ENCODE measurements around the gene POM121L2. TPM values are rescaled to one million over a fixed set of nuclear protein-coding genes. Genes with fewer than 3 reads are reported as not detected.

The POM121L2 gene
- total and polyA plus RNA-seq, 2 of the 13 experiments (the other 11 are each of a cell fraction or from before 2014, with no cell fraction given): not detected

DNA sequence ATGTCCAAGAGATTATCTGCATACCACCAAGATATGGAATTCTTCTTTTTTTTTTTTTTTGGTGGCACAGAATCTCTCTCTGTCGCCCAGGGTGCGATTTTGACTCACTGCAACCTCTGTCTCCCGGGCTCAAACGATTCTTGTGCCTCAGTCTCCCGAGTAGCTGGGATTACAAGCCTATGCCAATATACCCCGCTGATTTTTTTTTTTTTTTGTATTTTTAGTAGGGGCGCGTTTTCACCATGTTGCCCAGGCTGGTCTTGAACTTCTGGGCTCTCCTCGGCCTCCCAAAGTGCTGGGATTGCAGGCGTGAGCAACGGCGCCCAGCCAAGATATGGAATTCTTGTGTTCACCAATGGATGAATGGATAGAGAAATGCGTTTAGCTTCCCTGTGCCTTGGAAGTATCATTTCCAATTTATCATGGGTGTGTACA is 31.0 kb downstream of the POM121L2 start (continued):
- TF ChIP-seq, protein P1, sequence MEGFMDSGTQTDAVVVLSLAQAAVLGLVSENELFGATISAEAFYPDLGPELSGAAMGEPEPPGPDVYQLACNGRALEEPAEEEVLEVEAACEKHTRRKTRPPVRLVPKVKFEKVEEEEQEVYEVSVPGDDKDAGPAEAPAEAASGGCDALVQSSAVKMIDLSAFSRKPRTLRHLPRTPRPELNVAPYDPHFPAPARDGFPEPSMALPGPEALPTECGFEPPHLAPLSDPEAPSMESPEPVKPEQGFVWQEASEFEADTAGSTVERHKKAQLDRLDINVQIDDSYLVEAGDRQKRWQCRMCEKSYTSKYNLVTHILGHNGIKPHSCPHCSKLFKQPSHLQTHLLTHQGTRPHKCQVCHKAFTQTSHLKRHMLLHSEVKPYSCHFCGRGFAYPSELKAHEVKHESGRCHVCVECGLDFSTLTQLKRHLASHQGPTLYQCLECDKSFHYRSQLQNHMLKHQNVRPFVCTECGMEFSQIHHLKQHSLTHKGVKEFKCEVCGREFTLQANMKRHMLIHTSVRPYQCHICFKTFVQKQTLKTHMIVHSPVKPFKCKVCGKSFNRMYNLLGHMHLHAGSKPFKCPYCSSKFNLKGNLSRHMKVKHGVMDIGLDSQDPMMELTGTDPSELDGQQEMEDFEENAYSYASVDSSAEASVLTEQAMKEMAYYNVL (CRISPR knock-in tag; IDR thresholded peaks at IDR 0.05; ENCODE audit: borderline replicate concordance): no peak
- no peak for TF ChIP-seq ETV6 (CRISPR knock-in tag; conservative IDR thresholded peaks at IDR 0.05)
- TF ChIP-seq ZSCAN31 (CRISPR knock-in tag; IDR thresholded peaks at IDR 0.05; ENCODE audit: low read depth): no peak
- TF ChIP-seq MXD3 (CRISPR knock-in tag; IDR thresholded peaks at IDR 0.05): no peak
- no peak for TF ChIP-seq ZNF777 (CRISPR knock-in tag; IDR thresholded peaks at IDR 0.05)
- TF ChIP-seq, protein P2, sequence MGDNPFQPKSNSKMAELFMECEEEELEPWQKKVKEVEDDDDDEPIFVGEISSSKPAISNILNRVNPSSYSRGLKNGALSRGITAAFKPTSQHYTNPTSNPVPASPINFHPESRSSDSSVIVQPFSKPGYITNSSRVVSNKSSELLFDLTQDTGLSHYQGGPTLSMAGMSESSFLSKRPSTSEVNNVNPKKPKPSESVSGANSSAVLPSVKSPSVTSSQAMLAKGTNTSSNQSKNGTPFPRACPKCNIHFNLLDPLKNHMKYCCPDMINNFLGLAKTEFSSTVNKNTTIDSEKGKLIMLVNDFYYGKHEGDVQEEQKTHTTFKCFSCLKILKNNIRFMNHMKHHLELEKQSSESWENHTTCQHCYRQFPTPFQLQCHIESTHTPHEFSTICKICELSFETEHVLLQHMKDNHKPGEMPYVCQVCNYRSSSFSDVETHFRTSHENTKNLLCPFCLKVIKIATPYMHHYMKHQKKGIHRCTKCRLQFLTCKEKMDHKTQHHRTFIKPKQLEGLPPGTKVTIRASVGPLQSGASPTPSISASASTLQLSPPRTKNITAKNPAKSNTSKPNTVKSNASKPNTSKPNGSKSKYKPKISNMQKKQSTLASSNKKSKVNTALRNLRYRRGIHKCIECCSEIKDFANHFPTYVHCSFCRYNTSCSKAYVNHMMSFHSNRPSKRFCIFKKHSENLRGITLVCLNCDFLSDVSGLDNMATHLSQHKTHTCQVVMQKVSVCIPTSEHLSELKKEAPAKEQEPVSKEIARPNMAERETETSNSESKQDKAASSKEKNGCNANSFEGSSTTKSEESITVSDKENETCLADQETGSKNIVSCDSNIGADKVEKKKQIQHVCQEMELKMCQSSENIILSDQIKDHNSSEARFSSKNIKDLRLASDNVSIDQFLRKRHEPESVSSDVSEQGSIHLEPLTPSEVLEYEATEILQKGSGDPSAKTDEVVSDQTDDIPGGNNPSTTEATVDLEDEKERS (CRISPR knock-in tag; IDR thresholded peaks at IDR 0.05): no peak

GRCh38 chr6:27280540-27281000 is 31.5 kb downstream of the POM121L2 start:
- ChIA-PET CTCF (ENCODE audit: low intra/inter-chr PET ratio, low total read pairs) (no interaction called here), POLR2A (no interaction called here)
- intact Hi-C loops (cut with micrococcal nuclease; ENCODE audit: unreplicated experiment): no loop called here
- H3K9me3 ChIP-seq (ENCODE audit: low read length): no peaks in the 10 kb centered on the region
- no TSS peak for BruUV-seq (replicated peaks)
- H2AFZ ChIP-seq (ENCODE audit: low read length): no peak overlapping the region
- H3K27me3 ChIP-seq (ENCODE audit: control insufficient read depth in 1 of 2, insufficient read depth in 2 of 2, low read length in 2 of 2): peaks cover 0 to 25% of the 10 kb centered on the region in 2 experiments; a peak in 2 of 5 replicates
- H4K20me1 ChIP-seq (ENCODE audit: insufficient read depth, low read length): no peaks in the 10 kb centered on the region
- H3K36me3 ChIP-seq (replicated peaks in 1 of 2; ENCODE audit: control insufficient read depth in 1 of 2, insufficient read depth in 2 of 2, low read length in 2 of 2): no peaks in the 10 kb centered on the region
- peak overlapping the region; percentile 53 to 80 (median 71) for H3K4me3 ChIP-seq (replicated peaks in 1 of 3; ENCODE audit: insufficient read depth in 1 of 3, low read depth in 2 of 3, low read length in 3 of 3)
- peak overlapping the region; percentile 50; the same call in 1 of the 2 replicates for H3K9ac ChIP-seq (ENCODE audit: insufficient read depth, low read depth, low read length)
- H3K27ac ChIP-seq (ENCODE audit: extremely low read length, insufficient read depth, low read length): no peak overlapping the region
- ATAC-seq: peak; percentile 39; the same call in 2 of the 3 replicates
- DNase-seq (ENCODE audit: low spot score): peak; percentile 10
- no peaks in the 10 kb centered on the region for H3K79me2 ChIP-seq (ENCODE audit: insufficient read depth, low read length)
- in situ Hi-C loops (cut with HindIII; ENCODE audit: extremely low pct_ligation_motif_present, low pct_unique_long_range_greater_than_20kb): no loop called here
- H3K4me2 ChIP-seq (ENCODE audit: low read depth, low read length): peak overlapping the region; percentile 90
- 5% methylated on average over 9 of the region's 9 CpGs for WGBS (ENCODE audit: low lambda C conversion rate)
- no peak for FAIRE-seq
- H3K4me1 ChIP-seq (ENCODE audit: insufficient read depth, low read length): peaks cover 26% of the 10 kb centered on the region
- TF ChIP-seq ZNF121 (CRISPR knock-in tag; IDR thresholded peaks at IDR 0.05) (0 out of 2 replicates have a peak, but pooled peaks have one; percentile 6), ZNF619 (CRISPR knock-in tag; IDR thresholded peaks at IDR 0.05) (no peak)

Measured in HepG2 (cell line).